HG03558 (cell line): ENCODE results near the gene CDC42EP5.
"Not testable (repeated sequence)": the region's sequence is repeated elsewhere in the genome, so short reads cannot be mapped to it uniquely, and the experiment has no call there.

Experiments
- ATAC-seq: cut with Tn5 transposase; IDR thresholded peaks from one replicate; pipeline ENCODE4 v1.9.1; 2021; ENCODE audit warnings: moderate number of reproducible peaks; ENCODE audit not compliant: unreplicated experiment; ENCODE audit errors: extremely low read depth

CDC42EP5 gene, protein sequence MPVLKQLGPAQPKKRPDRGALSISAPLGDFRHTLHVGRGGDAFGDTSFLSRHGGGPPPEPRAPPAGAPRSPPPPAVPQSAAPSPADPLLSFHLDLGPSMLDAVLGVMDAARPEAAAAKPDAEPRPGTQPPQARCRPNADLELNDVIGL

DNA sequence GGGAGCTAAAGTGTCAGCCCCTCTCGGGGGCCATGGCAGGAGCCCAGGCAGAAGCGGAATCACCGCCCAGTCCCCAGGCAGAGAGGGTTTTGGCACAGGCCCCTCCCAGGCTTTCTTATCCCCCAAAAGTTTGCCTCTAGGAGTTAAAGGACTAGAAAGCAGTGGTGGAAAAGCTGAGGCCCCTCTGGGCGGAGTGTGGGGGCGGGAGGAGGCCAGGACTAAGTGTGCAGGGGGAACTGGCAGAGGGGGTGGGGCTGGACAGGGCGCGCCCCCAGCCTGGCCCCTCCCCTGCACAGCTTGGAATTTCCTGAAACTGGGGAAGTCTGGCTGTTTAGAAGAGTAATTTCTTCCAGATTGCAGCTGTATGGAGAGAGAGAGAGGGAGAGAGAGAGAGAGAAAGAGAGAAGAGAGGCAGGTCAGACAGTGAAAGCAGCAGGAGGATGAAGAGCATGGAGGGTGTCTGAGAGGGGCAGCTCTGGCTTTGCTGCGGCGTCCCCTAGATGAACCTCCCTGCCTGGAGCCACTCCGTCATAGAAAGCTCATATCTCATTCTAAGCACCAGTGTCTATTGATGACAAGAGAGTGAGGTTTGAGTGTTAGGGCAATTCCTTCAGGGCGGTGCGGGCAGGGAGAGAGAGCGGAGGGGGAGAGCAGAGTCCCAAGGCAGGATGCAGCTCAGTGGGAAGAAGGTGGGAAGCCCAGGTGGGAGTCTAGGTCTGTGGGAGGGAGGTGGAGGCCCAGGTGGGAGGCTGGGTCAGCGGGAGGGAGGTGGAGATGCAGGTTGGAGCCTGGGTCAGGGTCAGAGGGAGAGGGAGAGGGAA, at the start of gene CDC42EP5:
CDC42EP5 (minus strand) TSS at position 226 of the 821 bp plus-strand sequence. CDS start 7,749 bp downstream, outside the sequence.
- ATAC-seq: no peak

DNA sequence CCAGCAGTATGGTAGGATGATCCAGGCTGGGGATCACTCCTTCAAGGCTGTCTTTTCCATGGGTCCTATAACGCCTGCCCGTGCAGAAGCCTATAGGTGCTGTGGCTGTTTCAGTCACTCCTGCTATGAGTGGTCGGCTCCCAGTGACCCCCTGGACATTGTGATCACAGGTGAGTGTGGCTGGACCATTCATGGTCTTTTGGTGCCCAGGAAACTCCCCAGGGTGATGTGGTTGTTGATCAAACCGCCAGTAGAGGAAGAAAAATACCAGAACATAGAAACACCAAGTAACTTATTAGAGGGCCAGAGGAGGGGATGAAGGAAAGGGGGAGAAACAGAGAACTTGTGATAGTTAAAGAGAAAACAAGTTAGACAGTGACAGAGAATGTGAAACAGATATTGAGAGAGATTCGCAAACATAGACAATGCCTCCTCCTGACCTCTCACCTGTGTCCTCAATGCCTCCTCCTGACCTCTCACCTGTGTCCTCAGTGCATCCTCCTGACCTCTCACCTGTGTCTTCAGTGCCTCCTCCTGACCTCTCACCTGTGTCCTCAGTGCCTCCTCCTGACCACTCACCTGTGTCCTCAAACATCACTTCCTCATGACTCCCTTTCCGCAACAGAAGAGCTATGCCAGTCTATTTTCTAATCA, 48.9 kb upstream of the CDC42EP5 start:
- no peak for ATAC-seq

DNA sequence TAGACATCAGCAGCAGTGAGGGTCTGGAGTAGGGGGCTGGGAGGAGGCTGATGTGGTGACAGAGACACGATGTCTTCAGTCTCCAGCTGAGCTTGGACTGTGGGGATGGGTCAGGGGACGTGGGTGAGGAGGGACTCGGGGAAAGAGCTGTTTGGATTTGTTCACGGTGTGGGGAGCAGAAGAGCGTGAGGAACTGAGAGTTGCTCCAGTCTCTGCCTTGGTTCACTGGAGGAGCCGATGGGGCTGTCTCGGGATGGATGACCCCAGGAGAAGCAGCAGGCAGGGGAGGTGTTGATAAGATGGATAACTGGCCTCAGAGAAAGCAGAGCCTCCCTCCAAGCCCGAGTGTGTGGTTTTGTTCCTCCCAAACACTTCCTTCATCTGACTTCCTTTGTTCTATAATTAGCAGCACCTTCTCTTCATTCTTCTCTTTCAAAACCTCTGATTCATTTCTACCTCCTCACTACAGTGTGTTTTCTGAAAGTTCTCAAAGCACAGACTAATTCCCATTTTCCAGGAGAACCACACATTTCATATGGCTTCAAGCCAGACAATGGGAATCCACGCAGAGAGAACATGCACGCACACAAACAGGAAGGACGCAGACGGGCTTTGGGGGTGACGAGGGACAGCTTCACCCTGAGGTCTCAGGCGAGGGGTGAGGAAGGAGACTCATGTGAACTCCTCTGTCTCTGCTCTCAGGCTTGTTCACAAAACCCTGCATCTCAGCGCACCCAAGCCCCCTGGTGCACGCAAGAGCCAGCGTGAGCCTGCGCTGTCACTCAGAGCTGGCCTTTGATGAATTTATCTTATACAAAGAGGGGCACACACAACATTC, 48.1 kb upstream of the CDC42EP5 start:
- ATAC-seq: no peak

DNA sequence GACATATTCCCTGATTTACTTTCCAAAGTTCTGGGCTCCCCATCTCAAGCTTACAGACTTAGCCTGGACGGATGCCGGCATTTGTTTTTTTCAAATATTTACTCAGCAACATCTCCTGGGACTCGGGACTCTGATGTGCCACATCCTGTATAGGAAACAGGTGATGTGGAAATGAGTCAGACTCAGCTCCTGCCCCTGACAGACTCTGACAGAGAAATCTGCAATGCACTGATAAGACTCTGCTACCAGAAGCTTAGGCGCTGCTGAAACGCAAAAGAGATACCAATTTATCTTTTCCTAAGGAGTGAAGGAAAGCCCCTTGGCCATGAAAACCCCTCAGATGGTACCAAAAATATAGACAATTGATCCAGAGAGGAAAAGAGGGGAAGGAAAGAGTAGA, 45.7 kb upstream of the CDC42EP5 start:
- no peak for ATAC-seq

DNA sequence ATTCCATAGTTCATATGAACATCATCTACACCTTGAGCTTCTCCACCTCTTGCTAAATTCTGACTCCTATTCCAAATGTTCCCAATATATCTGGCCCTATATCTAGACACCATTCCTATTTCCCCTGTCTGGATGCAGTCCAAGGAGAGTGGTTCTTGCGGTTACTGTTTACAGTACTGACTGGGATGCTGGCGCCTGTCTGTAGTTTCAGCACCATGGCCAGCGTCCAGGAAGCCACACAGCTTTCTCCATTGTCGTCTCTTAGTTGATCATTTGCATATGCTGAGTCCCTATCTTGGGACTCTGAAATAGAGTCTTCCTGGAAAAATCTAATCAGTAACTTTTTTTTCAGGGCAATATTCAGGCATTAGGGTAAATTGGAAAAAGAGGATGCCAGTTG, 44.4 kb upstream of the CDC42EP5 start:
- ATAC-seq: no peak

DNA sequence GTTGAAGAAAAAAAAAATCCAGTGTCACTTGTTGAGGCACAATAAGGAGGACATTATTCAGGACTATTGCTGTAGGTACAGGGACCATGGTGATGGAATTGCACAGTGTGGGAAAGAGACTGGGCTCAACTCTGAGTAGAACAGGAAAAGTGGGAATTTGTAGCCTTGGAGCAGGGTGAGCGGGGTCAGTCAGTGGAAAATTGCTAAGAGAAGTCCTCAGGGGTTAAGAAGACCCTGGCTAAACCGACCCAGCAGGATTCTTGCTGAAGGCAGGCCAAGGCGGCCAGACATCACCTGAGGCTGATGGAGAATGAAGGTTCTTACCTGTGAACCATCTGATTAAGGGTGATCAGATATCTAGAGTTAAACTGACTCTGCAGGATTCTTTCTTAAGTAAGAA, 42.1 kb upstream of the CDC42EP5 start:
- ATAC-seq: no peak

DNA sequence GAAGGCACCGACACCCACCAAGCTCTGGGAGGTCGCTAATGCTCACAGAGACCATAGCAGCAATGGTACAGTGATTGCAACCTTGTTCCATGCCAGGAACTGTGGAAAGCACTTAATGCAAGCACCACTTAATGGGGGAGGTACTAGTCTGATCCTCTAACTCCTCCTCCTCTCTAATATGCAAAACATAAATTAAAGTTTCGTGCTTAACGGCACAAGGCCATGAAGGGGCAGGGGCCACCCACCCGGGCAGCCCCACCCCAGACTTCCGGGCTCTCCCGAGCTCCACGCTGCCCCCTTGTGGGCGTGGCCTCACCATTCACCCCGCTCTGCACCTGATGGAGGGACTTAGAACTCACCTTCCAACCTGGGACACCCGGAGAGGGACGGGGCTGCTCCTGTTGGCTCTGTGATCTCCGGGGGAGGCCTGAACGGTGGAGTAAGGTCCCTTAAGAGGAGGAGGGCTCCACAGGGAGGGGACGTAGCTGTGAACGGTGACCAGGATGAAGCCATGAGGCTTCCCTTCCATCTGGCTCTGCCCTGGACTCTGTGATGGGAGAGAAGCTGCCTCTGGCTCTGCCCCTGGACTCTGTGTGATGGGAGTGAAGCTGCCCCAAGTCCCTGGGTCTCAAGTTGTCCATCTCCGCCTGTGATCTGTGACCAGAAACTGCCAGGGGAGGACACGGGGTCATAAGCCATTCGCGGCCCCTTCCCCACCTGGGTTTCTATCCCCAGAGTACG, 36.3 kb upstream of the CDC42EP5 start:
- ATAC-seq: not testable (repeated sequence)

DNA sequence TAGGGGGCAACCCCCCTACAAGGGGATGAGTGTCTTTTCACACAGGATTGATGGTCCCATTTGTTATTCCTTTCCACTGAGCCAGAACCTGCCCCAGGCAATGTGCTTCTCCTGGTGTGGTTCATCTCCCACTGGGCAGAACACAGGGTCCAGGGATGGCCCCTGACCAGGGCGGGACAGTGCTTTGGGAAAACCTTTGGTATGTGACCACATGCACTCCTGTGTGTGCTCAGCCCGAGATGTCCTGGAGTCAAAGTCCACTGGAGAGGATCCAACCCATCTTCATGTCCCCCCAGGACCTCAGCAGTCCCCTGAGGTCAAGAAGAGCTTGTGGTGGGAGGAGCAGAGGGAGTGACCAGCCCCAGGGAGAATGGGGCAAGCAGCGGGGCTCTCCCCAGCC, 35.4 kb upstream of the CDC42EP5 start:
- ATAC-seq: not testable (repeated sequence)

DNA sequence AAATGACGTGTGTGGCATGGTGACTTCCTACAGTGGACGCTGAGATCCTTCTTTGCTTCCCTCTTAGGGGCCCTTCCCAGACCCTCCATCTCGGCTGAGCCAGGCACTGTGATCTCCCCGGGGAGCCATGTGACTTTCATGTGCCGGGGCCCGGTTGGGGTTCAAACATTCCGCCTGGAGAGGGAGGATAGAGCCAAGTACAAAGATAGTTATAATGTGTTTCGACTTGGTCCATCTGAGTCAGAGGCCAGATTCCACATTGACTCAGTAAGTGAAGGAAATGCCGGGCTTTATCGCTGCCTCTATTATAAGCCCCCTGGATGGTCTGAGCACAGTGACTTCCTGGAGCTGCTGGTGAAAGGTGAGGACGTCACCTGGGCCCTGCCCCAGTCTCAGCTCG, 34.7 kb upstream of the CDC42EP5 start:
- no peak for ATAC-seq

DNA sequence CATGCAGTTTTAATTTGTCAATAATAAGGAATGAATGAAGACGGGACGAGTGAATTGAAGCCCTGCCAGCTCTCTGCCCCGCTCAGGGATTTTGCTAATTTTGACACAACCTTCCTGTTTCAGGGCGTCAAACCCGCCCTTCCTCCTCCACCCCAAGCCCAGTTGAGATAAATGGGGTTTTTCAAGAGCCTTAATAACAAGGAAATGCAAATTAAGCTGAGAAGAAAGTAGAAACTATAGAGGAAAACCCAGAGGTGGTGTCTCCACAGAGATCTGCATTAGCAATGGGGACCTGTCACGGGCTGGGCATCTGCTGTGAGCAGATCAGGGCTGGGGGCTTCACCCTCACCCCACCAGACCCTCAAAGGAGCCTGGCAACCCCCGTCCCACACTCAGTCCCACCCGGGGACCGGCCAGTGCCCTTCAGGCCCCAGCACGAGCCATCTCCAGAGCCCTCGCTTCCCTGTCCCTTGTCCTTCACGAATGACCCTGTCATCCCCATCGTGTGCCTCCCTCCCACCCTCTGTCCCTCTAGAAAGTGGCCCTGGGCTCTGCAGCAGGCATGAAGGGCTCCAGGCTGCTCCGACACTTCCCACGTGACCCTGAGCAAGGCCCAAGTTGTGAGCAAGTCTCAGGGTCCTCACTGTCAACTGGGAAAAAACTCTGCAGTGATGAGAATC, 34.1 kb upstream of the CDC42EP5 start:
- ATAC-seq: not testable (repeated sequence)

DNA sequence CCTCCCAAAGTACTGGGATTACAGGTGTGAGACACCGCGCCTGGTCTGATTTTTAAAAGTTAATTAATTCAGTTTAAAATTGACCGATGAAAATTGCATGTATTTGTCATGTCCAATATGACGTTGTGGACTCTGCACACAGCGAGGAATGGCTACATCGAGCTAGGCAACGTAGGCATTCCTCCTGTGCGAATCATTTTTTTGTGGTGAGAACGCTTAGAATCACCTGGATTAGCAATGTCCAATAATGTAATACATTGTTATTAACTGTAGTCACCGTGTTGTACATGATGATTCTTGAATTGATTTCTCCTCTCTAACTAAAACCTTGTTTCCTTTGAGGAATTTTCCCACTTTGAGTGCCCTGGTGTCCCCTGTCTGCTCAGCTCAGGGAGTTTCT, 33.0 kb upstream of the CDC42EP5 start:
- no peak for ATAC-seq

DNA sequence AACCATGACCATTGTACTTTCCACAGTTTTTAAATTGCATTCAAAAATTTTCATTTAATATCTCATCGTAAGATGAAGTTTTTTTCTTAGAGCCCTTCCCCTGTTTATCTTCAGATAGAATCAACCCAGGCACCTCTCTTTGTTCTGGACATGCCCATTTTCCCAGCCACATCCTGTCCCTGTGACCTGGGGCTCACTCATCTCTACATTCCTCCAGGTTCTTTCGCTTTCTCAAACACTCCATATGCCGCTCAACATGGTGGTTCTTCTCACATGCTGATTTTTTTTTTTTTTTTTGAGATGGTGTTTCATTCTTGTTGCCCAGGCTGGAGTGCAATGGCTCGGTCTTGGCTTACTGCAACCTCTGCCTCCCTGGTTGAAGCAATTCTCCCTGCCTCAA, 32.4 kb upstream of the CDC42EP5 start:
- not testable (repeated sequence) for ATAC-seq

DNA sequence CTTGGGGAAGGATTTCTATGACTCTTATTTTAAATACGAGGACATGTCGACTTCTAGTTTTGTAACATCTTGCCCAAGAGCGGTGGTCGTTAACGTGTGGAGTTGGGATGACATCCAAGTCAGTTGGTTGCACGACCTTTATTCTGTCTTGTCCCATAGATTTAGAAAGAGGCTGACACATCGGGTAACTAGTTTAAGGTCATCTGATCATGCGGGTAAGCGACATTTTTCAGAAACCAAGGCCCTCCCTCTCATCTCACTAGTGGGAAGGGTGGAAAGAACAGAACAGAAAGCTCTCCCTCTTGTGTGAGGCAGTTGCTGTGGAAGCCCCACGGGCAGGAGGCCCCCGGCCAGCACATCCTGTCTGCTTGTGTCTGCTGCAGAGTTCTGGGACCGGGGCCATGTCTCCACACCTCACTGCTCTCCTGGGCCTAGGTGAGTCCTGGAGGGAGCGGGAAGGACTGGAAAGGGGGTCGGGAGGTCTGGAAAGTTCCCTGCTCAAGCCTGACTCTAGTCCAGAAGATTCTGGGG, 29.5 kb upstream of the CDC42EP5 start, which contains the start of gene LAIR2:
LAIR2 (plus strand) TSS at position 314 of the 531 bp plus-strand sequence; CDS start at position 402, 88 bp downstream.
- ATAC-seq: no peak

DNA sequence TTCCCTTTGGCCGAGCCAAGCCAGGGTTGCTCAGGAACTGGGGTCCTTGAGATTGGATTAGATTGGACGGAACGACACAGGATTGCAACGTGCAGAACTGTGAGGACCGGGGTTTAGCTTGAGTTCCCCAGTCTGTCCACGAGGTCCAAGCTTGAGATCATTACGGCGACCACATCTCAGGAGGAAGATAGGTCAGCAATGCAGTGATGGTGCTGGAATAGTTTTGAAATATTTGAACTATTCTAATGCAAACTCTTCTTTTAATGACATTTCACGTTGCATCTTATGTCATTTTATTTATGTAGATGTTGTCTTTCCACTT, 25.3 kb upstream of the CDC42EP5 start:
- ATAC-seq: not testable (repeated sequence)

DNA sequence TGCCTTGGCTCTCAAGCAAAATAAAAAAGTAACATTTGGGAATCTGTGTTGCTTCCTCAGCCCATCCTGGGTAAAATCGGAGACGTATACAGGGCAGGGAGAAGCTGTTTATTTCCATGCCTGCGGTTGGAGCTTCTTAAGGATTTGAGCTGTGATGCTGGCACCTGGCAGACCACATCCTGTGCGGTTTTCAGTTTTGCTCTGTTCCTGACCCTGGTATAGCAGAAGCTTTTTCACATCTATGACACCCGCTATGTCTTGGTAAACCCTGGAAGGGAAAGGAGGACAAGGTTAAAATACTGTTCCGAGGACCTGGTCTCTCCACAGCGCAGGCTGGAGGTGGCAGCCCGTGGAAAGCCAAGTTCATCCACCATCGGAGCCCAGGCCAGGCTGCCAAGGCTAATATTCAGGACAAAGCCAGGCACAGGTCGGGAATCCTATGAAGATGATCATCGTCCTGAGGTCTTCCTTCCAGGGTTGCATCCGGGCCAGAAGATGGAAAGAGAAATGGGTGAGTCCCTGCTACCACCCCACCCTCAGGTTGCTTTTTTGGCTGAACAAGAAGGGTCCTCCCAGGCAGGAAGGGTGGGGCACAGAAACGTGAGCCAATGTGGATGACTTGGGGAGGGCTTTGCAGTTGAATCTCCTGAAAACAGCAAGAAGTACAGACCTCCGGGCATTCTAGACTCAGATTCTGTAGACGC, 24.8 kb upstream of the CDC42EP5 start:
- ATAC-seq: not testable (repeated sequence)

DNA sequence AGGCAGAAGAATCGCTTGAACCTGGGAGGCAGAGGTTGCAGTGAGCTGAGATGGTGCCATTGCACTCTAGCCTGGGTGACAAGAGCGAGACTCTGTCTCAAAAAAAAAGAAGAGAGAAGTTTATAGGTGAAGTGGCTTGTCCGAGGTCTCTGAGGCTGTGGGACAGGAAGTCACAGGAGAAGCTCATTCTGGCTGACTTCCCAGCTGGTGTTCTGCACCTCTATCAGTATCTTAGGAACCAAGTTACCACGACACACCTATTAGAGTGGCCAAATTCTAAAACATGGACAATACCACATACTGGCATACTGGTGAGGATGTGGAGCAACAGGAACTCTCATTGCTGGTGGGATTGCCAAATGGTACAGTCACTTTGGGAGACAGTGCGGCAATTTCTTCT, 22.2 kb upstream of the CDC42EP5 start:
- ATAC-seq: not testable (repeated sequence)

DNA sequence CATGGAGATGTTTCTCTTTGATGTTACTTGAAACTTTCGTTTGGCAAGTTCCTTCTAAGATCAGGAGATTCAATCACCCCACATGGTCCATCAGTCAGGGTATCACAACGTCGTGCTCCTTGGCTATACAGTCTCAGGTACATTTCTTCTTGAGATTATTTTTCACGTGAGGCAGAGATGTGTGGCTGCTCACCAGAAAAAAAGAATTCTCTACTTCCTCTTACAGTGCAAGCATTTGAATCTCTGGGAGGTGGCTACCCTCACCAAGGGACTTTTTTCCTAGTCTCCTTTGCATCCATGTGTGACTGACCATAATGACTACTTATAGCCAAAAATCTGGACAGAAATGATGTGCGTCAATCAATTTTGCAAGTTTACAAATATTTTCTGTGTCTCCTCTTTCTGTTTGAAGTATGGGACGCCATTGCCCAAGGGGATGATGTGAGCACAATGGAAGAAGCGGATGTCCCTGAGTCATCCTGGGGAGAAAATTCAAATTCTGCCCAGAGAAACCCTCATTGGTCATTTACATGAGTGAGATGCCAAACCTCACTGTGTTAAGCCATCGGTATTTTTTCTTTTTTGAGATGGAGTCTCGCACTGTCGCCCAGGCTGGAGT, 21.0 kb upstream of the CDC42EP5 start:
- ATAC-seq: no peak

DNA sequence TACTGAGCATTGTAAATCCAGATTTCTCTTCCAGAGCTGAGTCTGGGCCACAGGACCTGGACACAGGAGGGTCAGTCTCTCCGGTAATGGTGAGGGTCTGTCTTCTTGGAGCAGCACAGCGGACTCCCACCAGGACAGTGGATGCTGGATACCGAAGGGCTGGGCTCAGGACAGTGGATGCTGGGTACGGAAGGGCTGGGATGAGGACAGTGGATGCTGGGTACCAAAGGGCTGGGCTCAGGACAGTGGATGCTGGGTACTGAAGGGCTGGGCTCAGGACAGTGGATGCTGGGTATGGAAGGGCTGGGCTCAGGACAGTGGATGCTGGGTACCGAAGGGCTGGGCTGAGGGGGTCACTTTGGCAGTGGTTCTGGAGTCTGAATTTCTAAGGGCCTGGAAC, 20.0 kb upstream of the CDC42EP5 start:
- not testable (repeated sequence) for ATAC-seq
